ENCODE measurements around the gene GSX2.
"Not testable (repeated sequence)": the region's sequence is repeated elsewhere in the genome, so short reads cannot be mapped to it uniquely, and the experiment has no call there.

The GSX2 gene

DNA sequence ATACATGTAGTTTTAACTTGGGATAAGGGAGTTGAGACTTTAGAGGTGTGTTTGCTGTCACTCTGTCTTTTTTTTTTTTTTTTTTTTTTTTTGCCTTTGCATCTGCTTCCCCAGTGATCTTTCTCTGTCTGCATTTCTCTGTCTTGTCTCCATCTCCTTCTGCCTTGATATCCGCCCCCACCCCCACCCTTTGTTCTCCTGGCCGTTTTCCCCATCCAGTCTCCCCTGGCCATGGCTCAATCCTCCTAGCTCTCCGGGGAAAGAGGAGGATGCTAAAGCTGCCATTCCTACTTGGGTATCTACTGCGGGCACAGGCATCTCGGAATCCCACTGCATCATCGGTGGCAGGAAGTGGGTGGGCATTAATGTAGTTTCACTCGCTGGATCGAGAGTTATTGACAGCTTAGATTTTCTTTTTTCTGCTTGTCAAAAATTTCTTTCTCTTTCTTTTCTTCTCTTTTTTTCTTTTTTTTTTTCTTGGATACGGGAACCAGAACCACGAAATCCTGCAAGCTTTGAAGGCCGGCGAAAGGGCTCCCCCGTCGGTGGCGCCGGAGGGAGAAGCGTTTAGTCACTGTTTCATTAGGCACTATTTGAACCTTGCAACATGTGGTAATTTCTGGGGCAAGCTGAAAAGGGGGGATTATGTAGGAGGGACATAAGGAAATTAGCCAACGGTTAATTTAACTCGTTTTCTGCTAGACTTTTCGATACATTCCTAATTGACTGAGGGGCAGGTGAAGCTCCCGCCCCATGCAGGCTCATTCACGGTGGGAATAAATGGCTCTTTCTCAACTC lies 8.2 kb downstream of the GSX2 start:
- no peak for DNase-seq

DNA sequence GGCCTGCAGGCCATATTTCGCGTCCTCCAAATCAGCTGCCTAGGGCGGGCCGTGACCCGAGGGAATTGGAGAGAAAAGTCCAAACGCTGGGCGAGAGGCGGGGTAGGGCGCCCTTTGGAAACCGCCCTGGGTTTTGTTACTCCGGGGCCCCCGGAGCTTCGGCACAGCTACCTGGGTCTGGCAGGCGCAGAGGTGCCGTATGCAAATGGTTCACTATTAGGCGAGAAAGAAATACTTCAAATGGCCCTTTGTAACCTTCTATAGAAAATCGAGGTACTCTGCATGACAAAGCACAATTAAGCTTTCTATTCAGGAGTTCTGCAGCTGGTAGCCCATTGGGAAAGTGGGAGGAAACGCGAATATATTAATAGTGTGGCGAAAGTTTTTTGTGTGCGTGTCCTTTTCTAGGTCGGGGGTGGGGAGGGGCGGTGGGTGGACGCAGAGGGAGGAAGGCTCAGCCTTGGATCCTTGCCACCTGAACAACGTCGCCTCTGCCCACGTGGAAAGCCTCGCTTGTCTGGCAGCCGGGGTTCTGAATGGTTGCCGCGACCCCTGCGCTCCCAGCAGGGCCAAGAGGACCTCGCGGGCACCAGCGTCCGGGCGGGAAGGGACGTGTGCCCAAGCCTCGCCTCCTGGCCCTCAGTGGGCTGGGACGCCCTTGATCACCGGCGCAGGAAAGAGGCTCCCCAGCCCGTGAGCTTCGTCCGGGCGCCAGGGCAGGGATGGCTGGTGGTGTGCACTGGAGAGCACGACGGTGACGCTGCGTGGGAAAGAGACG lies 9.5 kb downstream of the GSX2 start:
- no peak for DNase-seq

DNA sequence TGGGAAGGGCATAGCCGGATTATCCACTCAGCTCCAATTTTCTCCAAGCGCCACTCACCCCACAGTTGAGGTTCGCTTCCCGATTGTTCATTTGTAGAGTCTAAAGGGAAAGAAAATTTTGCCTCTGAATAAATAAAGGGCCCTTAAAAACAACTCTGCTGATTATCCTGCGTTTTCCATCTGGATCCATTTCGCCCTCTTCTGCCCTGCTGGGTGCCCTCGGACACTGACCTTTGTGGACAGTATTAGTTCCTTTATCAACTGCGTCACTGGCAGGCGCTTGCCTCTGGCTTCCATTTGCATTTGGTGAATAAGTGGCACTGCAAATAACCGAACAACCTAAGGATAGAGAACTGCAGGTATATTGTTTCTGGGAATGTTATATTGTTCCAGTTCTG lies 10.1 kb downstream of the GSX2 start:
- no peak for DNase-seq

DNA sequence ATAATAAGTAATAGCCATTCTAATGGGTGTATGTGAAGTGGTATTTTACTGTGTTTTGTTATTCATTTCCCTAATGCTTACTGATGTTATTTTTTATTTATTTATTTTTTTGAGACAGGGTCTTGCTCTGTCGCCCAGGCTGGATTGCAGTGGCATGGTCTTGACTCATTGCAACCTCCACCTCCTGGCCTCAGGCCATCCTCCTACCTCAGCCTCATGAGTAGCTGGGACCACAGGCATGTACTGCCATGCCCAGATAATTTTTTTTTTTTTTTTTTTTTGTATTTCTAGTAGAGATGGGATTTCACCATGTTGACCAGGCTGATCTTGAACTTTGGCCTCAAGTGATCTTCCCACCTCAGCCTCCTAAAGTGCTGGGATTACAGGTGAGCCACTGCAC lies 13.2 kb downstream of the GSX2 start:
- DNase-seq = not testable (repeated sequence)

DNA sequence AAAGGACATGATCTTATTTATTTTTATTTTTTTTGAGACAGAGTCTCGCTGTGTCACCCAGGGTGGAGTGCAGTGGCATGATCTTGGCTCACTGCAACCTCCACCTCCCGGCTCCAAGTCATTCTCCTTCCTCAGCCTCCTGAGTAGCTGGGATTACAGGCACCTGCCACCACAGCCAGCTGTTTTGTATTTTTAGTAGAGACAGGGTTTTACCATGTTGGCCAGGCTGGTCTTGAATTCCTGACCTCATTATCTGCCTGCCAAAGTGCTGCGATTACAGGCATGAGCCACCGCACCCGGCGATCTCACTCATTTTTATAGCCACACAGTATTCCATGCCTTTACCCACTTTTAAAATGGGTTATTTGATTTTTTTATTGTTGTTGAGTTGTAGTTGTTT lies 16.3 kb downstream of the GSX2 start:
- not testable (repeated sequence) for DNase-seq

DNA sequence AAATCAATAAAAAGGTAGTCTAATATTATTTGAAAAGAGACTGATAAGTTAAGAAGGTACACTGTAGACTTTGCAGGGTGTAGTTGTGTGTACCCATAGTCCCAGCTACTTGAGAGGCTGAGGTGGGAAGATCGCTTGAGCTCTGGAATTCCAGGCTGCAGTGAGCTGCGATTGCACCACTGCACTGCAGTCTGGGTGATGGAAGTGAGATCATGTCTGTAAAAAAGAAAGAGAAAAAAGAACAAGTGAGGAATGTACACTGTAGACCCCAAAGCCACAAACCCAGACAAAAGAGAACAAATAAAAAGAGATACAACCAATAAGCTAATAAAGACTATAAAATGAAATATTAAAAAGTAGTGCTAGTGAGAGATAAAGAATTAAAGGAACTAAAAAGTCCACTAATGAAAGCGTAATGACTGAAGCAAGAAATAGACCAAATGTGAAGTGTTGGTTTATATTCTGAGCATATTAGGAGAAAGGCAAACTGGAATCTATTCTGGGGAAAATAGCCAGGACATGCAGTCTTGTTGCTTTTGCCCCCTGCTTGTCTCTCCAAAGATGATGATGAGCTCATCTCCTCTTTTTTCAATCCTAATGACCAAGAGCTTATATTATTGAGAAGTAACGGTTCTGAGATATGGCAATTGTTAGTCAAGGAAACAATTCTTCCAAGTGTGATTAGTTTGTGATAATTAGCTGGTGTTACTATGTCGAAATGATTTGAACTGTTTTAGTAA lies 19.1 kb downstream of the GSX2 start:
- DNase-seq = no peak

DNA sequence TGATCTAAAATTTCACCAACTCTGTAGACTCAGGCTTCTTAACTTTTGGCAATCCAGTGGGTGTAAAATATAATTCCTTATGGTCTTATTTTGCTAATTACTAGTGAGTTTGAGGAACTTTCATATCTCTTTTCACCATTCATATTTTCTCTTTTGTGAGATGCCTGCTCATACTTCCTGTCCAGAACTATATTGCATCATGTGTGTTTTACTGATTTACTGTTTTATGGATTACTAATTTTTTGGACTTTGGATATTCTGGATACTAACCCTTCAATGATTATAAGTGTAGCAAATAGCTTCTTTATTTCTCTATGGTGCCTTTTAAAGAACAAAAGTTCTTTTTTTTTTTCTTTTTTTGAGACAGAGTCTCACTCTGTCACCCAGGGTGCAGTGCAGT lies 20.6 kb downstream of the GSX2 start:
- DNase-seq = no peak

DNA sequence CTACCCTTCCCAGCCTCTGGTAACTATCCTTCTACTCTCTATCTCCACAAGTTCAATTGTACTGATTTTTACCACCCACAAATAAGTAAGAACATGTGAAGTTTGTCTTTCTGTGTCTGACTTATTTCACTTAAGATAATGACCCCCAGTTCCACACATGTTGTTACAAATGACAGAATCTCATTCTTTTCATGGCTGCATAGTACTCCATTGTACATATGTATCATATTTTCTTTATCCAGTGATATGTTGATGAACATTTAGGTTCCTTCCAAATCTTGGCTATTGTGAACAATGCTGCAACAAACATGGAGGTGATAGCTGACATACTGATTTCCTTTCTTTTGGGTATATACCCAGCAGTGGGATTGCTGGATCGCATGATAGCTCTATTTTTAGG lies 27.7 kb downstream of the GSX2 start:
- no peak for DNase-seq

DNA sequence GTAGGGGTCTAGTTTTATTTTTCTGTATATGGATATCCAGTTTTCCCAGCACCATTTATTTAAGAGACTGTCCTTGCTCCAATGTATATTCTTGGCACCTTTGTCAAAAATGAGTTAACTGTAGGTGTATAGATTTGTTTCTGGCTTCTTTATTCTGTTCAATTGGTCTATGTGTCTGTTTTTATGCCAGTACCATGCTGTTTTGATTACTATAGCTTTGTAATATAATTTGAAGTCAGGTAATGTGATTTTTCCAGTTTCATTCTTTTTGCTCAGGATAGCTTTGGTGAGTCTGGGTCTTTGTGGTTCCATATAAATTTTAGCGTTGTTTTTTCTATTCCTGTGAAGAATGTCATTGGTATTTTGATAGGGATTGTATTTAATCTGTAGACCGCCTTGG lies 28.7 kb downstream of the GSX2 start:
- not testable (repeated sequence) for DNase-seq

DNA sequence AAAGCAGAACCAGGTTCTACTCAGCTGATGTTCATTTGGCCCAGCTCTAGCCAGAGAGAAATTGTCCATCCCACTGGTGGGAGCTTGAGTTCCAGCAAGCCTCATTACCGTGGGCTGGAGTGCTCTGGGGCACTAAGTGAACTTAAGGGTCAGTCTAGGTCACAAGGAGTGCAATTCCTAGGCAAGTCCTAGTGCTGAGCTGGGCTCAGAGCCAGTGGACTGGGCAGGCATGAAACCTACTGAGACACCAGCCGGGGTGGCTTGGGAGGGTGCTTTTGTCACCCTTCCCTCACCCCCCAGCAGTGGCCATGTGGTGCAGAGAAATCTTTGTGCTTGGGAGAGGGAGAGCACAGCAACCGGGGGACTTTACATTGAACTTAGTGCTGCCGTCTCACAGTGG lies 39.4 kb downstream of the GSX2 start:
- no peak for DNase-seq

DNA sequence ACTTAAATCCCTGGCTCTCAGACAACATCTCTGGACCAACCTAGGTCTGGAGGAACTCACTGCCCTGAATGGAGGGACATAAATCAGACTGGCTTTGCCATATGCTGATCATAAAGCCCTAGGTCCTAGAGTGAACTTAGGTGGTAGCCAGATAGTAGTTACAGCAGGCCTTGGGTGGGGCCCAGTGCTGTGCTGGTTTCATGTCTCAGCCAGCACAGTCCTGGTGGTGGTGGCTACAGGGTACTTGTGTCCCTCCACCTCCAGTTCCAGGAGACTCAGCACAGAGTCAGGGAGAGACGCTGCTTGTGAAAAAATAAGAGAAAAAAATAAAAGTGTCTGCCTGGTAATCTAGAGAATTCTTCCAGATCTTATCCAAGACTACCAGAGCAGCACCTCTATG lies 40.3 kb downstream of the GSX2 start:
- DNase-seq = no peak

DNA sequence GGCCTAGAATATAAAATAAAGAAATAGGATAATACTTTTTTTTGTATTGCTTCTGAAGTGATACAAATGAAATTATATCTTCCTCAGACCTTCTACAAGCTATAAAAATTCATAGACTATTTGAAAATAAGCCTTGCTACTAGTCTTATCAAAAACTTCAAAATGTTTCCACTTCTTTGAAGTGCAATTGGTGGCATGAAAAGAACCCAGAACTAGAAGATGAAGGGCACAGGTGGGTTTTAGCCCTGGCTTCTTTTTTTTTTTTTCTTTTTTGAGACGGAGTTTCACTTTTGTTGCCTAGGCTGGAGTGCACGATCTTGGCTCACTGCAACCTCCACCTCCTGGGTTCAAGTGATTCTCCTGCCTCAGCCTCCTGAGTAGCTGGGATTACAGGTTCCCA lies 44.2 kb downstream of the GSX2 start:
- no peak for DNase-seq

DNA sequence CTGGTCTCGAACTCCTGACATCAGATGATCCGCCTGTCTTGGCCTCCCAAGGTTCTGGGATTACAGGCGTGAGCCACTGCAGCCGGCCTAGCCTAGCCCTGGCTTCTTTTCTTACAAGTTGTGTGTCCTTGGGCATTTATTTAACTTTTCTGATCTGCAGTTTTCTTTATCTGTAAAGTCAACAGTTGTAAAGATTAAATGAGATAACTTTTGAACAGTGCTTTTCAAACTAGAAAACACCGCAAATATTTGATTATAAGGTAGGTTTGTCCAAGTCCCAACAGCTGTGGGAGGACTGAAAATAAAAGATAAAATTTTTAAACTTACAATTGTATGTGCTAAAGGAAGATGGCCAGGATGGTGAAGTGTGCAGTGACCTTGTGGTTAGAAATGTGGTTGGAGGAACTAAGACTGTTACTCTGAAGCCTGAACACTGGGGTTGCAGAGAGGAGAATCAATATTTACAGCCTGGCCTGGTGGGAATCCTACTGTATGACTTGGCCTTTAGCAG lies 44.8 kb downstream of the GSX2 start:
- DNase-seq = no peak

DNA sequence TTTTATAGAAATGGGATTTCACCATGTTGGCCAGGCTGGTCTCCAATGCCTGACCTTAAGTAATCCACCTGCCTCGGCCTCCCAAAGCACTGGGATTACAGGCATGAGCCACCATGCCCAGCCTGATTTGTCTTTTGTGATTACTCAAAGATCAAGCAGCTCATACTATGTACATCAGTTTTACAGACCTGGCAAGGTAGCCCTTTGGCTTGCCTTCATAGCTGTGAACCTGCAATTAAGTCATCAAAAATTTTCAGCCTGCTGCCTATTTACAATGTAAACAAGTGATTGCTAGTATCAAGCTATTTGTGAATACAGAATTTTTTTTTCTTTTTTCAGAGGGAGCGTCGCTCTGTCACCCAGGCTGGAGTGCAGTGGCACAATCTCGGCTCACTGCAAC lies 46.2 kb downstream of the GSX2 start:
- no peak for DNase-seq

DNA sequence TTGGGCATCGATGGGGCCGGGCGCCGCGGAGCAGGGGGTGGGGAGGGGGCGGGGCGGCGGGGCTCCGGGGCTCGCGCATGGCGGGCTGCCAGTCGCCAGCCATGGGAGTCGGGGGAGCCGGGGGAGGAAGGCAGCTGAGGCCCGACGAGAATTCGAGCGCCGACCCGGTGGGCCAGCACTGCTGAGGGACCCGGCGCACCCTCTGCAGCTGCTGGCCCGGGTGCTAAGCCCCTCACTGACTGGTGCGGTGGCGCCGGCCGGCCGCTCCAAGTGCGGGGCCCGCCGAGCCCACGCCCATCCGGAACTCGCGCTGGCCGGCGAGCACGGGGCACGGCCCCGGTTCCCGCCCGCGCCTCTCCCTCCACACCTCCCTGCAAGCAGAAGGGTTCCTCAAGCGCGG lies 49.4 kb downstream of the GSX2 start:
- no peak for DNase-seq
